HG02981 (cell line): ENCODE results near the gene PHTF2.
A peak's percentile ranks its signal among the peaks of the same experiment; 100 is the strongest.
"Not testable (repeated sequence)": the region's sequence is repeated elsewhere in the genome, so short reads cannot be mapped to it uniquely, and the experiment has no call there.

Source experiments
- ATAC-seq: cut with Tn5 transposase; IDR thresholded peaks from one replicate; pipeline ENCODE4 v1.9.1; 2021; ENCODE audit warnings: mild to moderate bottlenecking, moderate library complexity; ENCODE audit not compliant: unreplicated experiment

PHTF2 gene

GRCh38 chr7:77798394-77799077, at the start of gene PHTF2, which contains the start of gene TMEM60:
PHTF2 (plus strand) TSS chr7:77798773.
TMEM60 (minus strand) TSS chr7:77798434; CDS start chr7:77794373, 4,061 bp downstream.
- ATAC-seq: peak; percentile 91

- ATAC-seq: no peak
These were observed 46.6 kb upstream of the PHTF2 start for GRCh38 chr7:77752016-77752415.

GRCh38 chr7:77753173-77753572, 45.4 kb upstream of the PHTF2 start:
- ATAC-seq: no peak

GRCh38 chr7:77757589-77757988, 41.0 kb upstream of the PHTF2 start:
- ATAC-seq: peak; percentile 85

DNA sequence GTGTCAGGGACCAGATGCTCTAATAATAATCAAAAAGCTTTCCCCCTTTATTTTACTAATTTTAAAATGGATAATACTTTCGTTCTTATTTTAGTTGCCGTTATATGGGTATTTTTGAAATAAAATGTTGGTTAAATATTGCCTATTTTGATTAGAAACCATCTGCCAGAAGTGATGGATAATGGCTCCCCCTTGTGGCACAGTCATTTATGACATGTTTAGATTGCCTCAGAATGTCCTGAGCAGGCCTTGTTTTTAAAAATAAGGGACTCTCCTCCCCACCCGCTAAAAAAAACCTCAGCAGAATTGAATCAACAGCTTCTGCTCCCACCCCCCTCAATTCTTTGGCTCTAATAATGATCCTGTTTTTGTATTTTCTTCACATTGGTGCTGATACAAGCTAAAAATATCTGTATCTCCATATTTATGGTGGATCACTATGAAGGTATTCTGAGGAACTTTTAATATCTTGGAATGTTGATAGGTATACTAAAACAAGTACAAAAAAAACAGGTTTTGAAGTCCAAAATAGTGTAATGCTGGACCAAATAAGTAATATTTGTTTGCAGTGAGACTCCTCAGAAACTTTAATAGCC, 39.2 kb upstream of the PHTF2 start:
- ATAC-seq: peak; percentile 32

- no peak for ATAC-seq
These were observed 37.6 kb upstream of the PHTF2 start for GRCh38 chr7:77760809-77761453.

- ATAC-seq: no peak
These were observed 33.1 kb upstream of the PHTF2 start for GRCh38 chr7:77765481-77765880.

- ATAC-seq: no peak
These were observed 32.4 kb upstream of the PHTF2 start for GRCh38 chr7:77765906-77766800.

DNA sequence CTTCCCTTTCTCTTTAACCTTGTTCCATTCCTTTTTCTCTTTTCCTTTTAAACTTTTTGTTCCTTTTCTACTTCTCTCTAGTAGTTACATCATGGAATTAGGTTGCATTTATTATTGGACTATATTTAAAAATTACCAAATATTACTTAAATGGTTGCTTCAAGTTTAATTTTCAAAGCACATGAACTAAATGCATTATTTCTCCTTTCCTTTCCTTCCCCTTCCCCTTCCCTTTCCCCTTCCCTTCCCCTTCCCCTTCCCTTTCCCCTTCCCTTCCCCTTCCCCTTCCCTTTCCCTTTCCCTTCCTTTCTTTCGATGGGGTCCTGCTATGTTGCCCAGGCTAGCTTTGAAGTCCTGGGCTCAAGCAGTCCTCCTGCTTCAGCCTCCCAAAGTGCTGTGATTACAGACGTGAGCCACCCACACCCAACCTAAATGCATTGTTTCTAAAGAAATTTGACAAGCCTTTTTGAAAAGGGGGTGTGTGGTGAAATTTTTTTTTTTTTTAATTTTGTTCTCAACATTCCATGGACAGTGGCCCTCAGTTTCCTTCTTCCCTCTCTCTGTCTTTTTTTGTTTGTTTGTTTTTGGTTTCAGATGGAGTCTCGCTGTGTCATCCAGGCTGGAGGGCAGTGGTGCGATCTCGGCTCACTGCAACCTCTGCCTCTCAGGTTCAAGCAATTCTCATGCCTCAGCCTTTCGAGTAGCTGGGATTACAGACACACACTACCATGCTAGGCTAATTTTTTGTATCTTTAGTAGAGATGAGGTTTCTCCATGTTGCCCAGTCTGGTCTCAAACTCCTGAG, 31.6 kb upstream of the PHTF2 start:
- ATAC-seq: no peak

- no peak for ATAC-seq
These were observed 28.3 kb upstream of the PHTF2 start for GRCh38 chr7:77770316-77770715.

GRCh38 chr7:77771901-77772300, 26.7 kb upstream of the PHTF2 start:
- no peak for ATAC-seq

DNA sequence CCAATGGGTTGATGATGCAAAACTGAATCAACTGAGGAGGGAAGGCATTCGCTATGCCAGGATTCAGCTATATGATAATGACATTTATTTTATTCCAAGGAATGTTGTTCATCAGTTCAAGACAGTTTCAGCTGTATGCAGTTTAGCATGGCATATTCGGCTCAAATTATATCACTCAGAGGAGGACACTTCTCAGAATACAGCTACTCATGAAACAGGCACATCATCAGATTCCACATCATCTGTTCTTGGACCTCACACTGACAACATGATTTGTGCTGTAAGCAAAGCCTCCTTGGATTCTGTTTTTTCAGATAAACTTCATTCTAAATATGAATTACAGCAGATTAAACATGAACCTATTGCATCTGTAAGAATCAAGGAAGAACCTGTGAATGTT, 20.0 kb upstream of the PHTF2 start:
- ATAC-seq: no peak

GRCh38 chr7:77782383-77782782, 16.2 kb upstream of the PHTF2 start:
- no peak for ATAC-seq

GRCh38 chr7:77783111-77783510, 15.5 kb upstream of the PHTF2 start:
- no peak for ATAC-seq

DNA sequence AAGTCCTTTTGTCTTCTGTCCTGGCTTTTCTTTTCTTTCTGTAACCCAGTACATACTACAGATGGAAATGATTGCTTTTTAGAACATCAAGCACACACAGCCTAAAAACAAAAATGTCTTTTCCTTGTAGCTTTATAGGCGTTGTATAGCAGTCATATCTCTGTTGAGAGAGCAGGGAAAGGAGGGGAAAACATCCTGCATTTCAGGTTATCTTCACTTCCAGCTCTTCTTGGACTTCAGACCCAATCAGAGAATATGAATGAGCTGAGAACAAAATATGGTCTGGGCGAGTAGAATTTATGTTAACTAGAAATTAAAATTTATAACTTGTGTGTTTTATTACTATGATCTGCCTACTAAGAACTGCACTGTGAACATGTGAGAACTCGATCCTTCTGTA, 15.0 kb upstream of the PHTF2 start:
- no peak for ATAC-seq

DNA sequence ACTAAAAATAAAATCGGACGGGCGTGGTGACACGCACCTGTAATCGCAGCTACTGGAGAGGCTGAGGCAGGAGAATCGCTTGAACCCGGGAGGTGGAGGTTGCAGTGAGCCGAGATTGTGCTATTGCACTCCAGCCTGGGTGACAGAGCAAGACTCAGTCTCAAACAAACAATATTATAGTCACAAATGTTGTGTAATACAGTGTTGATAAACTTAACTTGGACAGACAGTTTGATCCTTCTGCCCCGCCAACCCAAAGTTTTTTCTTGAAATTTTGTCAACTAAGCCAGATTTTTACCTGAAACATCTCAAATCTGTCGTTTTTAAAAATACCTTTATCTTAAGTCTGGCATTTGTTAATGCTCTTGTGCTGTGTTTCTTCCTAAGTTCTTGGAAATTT, 14.1 kb upstream of the PHTF2 start:
- ATAC-seq: not testable (repeated sequence)

- no peak for ATAC-seq
These were observed 12.6 kb upstream of the PHTF2 start for GRCh38 chr7:77786018-77786417.

DNA sequence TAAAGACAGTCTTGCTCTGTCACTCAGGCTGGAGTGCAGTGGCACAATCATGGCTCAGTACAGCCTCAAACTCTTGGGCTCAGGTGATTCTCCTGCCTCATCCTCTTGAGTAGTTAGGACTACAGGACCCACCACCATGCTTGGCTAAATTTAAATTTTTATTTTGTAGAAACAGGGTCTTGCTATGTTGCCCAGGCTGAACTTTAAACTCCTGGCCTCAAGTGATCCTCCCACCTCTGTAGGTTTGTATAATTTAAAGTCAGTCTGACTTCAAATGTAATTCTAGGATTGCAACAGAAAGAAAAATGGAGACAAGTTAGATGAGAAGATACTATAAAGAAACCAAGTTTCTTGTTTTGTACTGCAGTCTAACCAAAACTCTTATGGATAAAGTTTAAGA, 11.8 kb upstream of the PHTF2 start:
- ATAC-seq: no peak

- peak; percentile 45 for ATAC-seq
These were observed 10.2 kb upstream of the PHTF2 start for GRCh38 chr7:77788327-77788902.

- ATAC-seq: no peak
These were observed 7.2 kb upstream of the PHTF2 start for GRCh38 chr7:77791336-77791735.
